Adrenal gland (tissue), 5 donors: ENCODE data around the gene LRP1B.

Source experiments
- CTCF ChIP-seq, 6 experiments: fragments of 450-650 bp in 4 of 6; fragments of 200-600 bp in 2 of 6; sonication (generic) in 1 of 6; IDR thresholded peaks; 1 replicate in 5 of 6; 2 replicates in 1 of 6; pipeline versions ENCODE4 v1.5.1 to v1.8.0; 2016 to 2021; ENCODE audit warnings: antibody characterized with exemption in 6 of 6, mild to moderate bottlenecking in 2 of 6, moderate library complexity in 1 of 6
- POLR2A ChIP-seq, 2 donors: fragments of 450-650 bp; IDR thresholded peaks; one replicate each; pipeline ENCODE4 v1.6.1; 2017; ENCODE audit warnings: antibody characterized with exemption in 2 of 2, mild to moderate bottlenecking in 2 of 2, moderate library complexity in 1 of 2
- donor health status: DM: no; HTN: no; CAD: no.

- TF ChIP-seq POLR2A (IDR thresholded peaks at IDR 0.05) (no peak), CTCF (IDR thresholded peaks at IDR 0.05) (no peak)
Measured at GRCh38 chr2:142075826-142076225, 55.0 kb downstream of the LRP1B start.
